Nephron progenitor cell (in vitro differentiated cells): ENCODE measurements around the gene PFKP.

Source experiments
- DNase-seq: peaks from one replicate; pipeline ENCODE4 v3.0.0; 2021
- H3K27ac Mint-ChIP-seq: 2 replicates; pipeline ENCODE4 v1.8.0; 2021; ENCODE audit warnings: mild to moderate bottlenecking, moderate library complexity, mixed read lengths
- H3K27me3 Mint-ChIP-seq: 2 replicates; pipeline ENCODE4 v1.8.0; 2021; ENCODE audit warnings: mild to moderate bottlenecking, low read depth, mixed read lengths; ENCODE audit not compliant: poor library complexity
- H3K36me3 Mint-ChIP-seq: 2 replicates; pipeline ENCODE4 v1.8.0; 2021; ENCODE audit warnings: low read depth, mixed read lengths
- H3K4me1 Mint-ChIP-seq: 2 replicates; pipeline ENCODE4 v1.8.0; 2021; ENCODE audit warnings: mixed read lengths
- H3K4me3 Mint-ChIP-seq: 2 replicates; pipeline ENCODE4 v1.8.0; 2021; ENCODE audit warnings: mild to moderate bottlenecking, moderate library complexity, mixed read lengths
- H3K9me3 Mint-ChIP-seq: 2 replicates; pipeline ENCODE4 v1.8.0; 2021; ENCODE audit warnings: mild to moderate bottlenecking, moderate library complexity, mixed read lengths
- CTCF ChIP-seq: fragments of 200-600 bp; sonication (generic); IDR thresholded peaks from 2 replicates; pipeline ENCODE4 v1.5.0; 2021; ENCODE audit warnings: antibody characterized with exemption

Gene PFKP

GRCh38 chr10:3074985-3075600 lies 7.7 kb downstream of the PFKP start:
- H3K4me3 Mint-ChIP-seq, result no peak overlapping the region
- H3K9me3 Mint-ChIP-seq, result no peaks in the 10 kb centered on the region
- H3K27ac Mint-ChIP-seq, result no peak overlapping the region
- H3K4me1 Mint-ChIP-seq, result peaks cover 63% of the 10 kb centered on the region
- peaks cover 42% of the 10 kb centered on the region for H3K27me3 Mint-ChIP-seq
- no peak for DNase-seq
- TF ChIP-seq CTCF, result no peak
- peaks cover 29% of the 10 kb centered on the region for H3K36me3 Mint-ChIP-seq

- no peak for DNase-seq
- H3K4me3 Mint-ChIP-seq, result no peak overlapping the region
- H3K27ac Mint-ChIP-seq, result no peak overlapping the region
- H3K4me1 Mint-ChIP-seq, result peaks cover 63% of the 10 kb centered on the region
- H3K36me3 Mint-ChIP-seq, result peaks cover 20% of the 10 kb centered on the region
- H3K27me3 Mint-ChIP-seq, result peaks cover 34% of the 10 kb centered on the region
- no peaks in the 10 kb centered on the region for H3K9me3 Mint-ChIP-seq
- no peak for TF ChIP-seq CTCF
These were observed 8.8 kb downstream of the PFKP start for GRCh38 chr10:3076138-3076537.

GRCh38 chr10:3077509-3077908 lies 10.2 kb downstream of the PFKP start:
- Mint-ChIP-seq H3K27me3 (peaks cover 27% of the 10 kb centered on the region), H3K27ac (no peak overlapping the region), H3K36me3 (peaks cover 16% of the 10 kb centered on the region), H3K9me3 (no peaks in the 10 kb centered on the region), H3K4me1 (peaks cover 59% of the 10 kb centered on the region), H3K4me3 (no peak overlapping the region)
- no peak for TF ChIP-seq CTCF
- no peak for DNase-seq

- TF ChIP-seq CTCF, result no peak
- peak overlapping the region; percentile 6 for H3K4me3 Mint-ChIP-seq
- peaks cover 22% of the 10 kb centered on the region for H3K27me3 Mint-ChIP-seq
- DNase-seq, result no peak
- no peaks in the 10 kb centered on the region for H3K9me3 Mint-ChIP-seq
- H3K36me3 Mint-ChIP-seq, result peaks cover 16% of the 10 kb centered on the region
- H3K4me1 Mint-ChIP-seq, result peaks cover 53% of the 10 kb centered on the region
- H3K27ac Mint-ChIP-seq, result peak overlapping the region; percentile 24
These were observed 10.7 kb downstream of the PFKP start for GRCh38 chr10:3077940-3078630.

GRCh38 chr10:3081383-3081981 lies 14.1 kb downstream of the PFKP start:
- no peak for DNase-seq
- H3K27me3 Mint-ChIP-seq, result peaks cover 17% of the 10 kb centered on the region
- peaks cover 10% of the 10 kb centered on the region for H3K36me3 Mint-ChIP-seq
- no peak overlapping the region for H3K4me3 Mint-ChIP-seq
- peaks cover 42% of the 10 kb centered on the region for H3K4me1 Mint-ChIP-seq
- no peak for TF ChIP-seq CTCF
- H3K9me3 Mint-ChIP-seq, result no peaks in the 10 kb centered on the region
- H3K27ac Mint-ChIP-seq, result no peak overlapping the region
